ENCODE data around the gene ZNF90. TPM values are rescaled to one million over a fixed set of nuclear protein-coding genes. Genes with fewer than 3 reads are reported as not detected.

Gene ZNF90
- total RNA-seq, result 1 to 10 TPM in 3 of 4 donors, under 1 TPM in 1; 0.57 to 2.3 (median 1.5) TPM

DNA sequence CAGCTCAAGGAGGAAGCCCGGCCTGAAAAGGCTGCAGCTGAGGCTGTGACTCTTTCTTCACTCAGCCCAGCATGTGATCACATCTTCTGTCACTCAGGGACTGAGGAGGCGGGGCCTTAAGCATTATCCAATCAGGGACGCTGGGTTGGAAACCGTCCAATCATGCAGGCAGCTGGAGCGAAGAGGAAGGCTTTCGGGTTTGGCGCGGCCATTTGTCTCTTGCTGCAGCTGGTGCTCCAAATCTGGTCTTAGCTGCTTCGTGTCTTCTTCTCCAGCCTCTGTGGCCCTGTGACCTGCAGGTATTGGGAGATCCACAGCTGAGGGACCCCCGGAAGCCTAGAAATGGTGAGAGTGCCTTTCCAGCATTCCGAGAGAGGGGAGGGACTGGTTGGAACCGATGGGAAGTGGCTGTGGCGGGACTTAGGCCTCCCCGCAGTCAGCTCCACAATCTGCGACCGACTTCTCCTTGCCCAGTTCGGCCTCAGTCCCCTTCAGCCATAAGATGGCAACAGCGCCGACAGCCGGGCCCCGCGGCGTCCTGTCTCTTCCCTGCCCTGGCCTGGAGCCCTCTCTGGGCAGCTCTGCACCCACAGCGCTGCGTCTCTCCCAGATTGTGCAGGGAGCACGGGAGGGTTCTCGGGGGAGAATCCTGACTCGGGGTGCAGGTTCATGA is at the start of gene ZNF90:
ZNF90 (plus strand) TSS at position 210 of the 673 bp plus-strand sequence; CDS start at position 343, 133 bp downstream.
- Histone ChIP-seq H3K4me1 (peaks cover 0 to 22% (median 6%) of the 10 kb centered on the region in 3 donors), H3K27me3 (no peaks in the 10 kb centered on the region), H3K36me3 (no peaks in the 10 kb centered on the region), H3K9me3 (no peaks in the 10 kb centered on the region), H3K27ac (peak within 1 kb of the TSS; percentile 40 to 65 (median 52)), H3K4me3 (peak within 1 kb of the TSS; percentile 49 to 72 (median 58))
- intact Hi-C loops (cut with DNase I), result no loop called here
- 0 to 1% methylated on average over 9 to 15 of the region's 28 CpGs for WGBS, 2 donors
- peak; percentile 27 for DNase-seq
- TF ChIP-seq CTCF (IDR thresholded peaks at IDR 0.05), result no peak
- no peak for TF ChIP-seq POLR2A (IDR thresholded peaks at IDR 0.05)

GRCh38 chr19:20028611-20029010 is 49.2 kb upstream of the ZNF90 start:
- intact Hi-C loops (cut with DNase I), result no loop called here
- DNase-seq, result no peak
- H3K27ac ChIP-seq, result no peak overlapping the region
- H3K4me3 ChIP-seq, result no peak overlapping the region
- H3K4me1 ChIP-seq, result no peaks in the 10 kb centered on the region
- peaks cover 0 to 12% (median 0%) of the 10 kb centered on the region in 3 donors for H3K9me3 ChIP-seq
- TF ChIP-seq CTCF (IDR thresholded peaks at IDR 0.05) (no peak), POLR2A (IDR thresholded peaks at IDR 0.05) (no peak)
- H3K27me3 ChIP-seq, result no peaks in the 10 kb centered on the region
- 93 to 100% methylated on average over 6 of the region's 6 CpGs for WGBS, 2 donors
- peaks cover 0 to 56% (median 0%) of the 10 kb centered on the region in 3 donors for H3K36me3 ChIP-seq

DNA sequence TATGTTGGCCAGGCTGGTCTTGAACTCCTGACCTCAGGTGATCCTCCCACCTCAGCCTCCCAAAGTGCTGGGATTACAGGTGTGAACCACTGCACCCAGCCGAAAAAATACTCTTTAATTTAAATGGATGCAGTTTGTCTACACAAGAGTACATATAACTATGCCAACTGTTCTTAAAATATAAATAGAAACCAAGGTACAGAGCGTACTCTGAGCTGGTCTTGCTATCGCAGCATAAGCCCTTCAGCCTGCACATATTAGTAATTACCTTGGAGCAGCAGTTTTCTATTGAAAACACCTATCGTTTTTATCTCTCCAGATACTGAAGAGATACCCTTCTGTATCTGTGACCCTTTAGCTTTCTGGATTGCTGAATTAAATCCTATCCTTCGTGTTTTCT is 41.9 kb upstream of the ZNF90 start:
- DNase-seq, result no peak

DNA sequence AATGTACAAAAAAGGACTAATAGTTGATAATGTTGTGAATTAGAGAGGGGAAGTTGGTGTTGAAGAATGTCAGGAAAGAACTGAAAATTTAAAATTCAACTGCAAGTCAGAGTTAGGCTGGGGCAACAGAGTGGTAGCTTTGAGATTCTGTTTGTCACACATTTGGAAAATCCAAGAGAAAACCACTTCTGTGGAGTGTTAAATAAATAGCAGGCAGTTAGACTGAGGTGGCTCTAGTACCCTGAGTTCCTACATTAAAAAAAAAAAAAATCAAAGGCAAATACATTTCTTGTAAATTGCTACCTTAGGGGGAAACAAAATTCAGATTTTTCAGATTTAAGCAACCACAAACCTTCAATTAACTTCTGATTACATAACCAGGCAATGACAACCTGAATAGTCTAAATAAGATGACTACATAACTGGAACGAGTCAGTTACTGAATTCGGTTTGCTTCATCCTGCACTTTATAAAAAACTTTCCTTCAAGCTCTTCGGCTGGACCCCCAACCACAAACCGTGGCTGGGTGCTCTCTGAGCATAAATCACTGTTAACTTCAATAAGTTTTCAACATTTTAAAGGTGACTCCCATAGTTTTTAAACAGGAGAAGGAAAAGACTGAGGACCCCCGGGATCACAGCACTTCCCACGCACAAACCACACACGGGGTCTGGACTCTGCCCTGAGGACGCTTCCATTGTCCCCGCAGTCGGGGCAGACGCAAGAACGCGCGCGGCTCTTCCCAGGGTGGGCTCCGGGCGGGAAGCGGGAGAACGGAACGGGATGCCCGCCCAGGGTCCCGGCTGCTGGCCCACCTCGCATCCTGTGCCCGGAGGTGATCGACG is 39.2 kb upstream of the ZNF90 start:
- Histone ChIP-seq H3K27ac (peak overlapping the region; percentile 60 to 89 (median 77)), H3K9me3 (no peaks in the 10 kb centered on the region), H3K27me3 (no peaks in the 10 kb centered on the region), H3K36me3 (peaks cover 0 to 22% (median 0%) of the 10 kb centered on the region in 3 donors), H3K4me3 (peak overlapping the region; percentile 54 to 91 (median 82)), H3K4me1 (peaks cover 0 to 16% (median 6%) of the 10 kb centered on the region in 3 donors)
- intact Hi-C loops (cut with DNase I), result no loop called here
- 0 to 3% methylated on average over 4 to 16 of the region's 26 CpGs for whole genome bisulfite sequencing, 2 donors
- no peak for DNase-seq
- TF ChIP-seq CTCF (IDR thresholded peaks at IDR 0.05) (no peak), POLR2A (IDR thresholded peaks at IDR 0.05) (no peak)

More for the DNA sequence above, 41.9 kb upstream of the ZNF90 start:
- Histone ChIP-seq H3K27ac (no peak overlapping the region), H3K4me3 (no peak overlapping the region), H3K36me3 (peaks cover 0 to 46% (median 0%) of the 10 kb centered on the region in 3 donors), H3K4me1 (peaks cover 0 to 16% (median 6%) of the 10 kb centered on the region in 3 donors), H3K9me3 (no peaks in the 10 kb centered on the region), H3K27me3 (no peaks in the 10 kb centered on the region)
- intact Hi-C loops (cut with DNase I), result no loop called here
- 91 to 96% methylated on average over 5 of the region's 5 CpGs for whole genome bisulfite sequencing, 2 donors
- no peak for TF ChIP-seq POLR2A (IDR thresholded peaks at IDR 0.05)
- TF ChIP-seq CTCF (IDR thresholded peaks at IDR 0.05), result no peak
